GM18909 (cell line): ENCODE data around the gene CA6.
A peak's percentile ranks its signal among the peaks of the same experiment; 100 is the strongest.
"Not testable (repeated sequence)": the region's sequence is repeated elsewhere in the genome, so short reads cannot be mapped to it uniquely, and the experiment has no call there.

Experiments used
- ATAC-seq: cut with Tn5 transposase; IDR thresholded peaks from one replicate; pipeline ENCODE4 v1.9.1; 2021; ENCODE audit warnings: mild to moderate bottlenecking; ENCODE audit not compliant: unreplicated experiment, poor library complexity

The CA6 gene

GRCh38 chr1:8966606-8967005 is 20.9 kb downstream of the CA6 start:
- ATAC-seq = no peak

GRCh38 chr1:8968902-8969301 is 23.2 kb downstream of the CA6 start:
- ATAC-seq = not testable (repeated sequence)

- ATAC-seq = no peak
Measured at GRCh38 chr1:8969937-8970336, 24.3 kb downstream of the CA6 start.

- ATAC-seq = no peak
Measured at GRCh38 chr1:8970870-8971337, 25.2 kb downstream of the CA6 start.

GRCh38 chr1:8974551-8974950 is 28.9 kb downstream of the CA6 start:
- ATAC-seq = no peak

GRCh38 chr1:8976338-8976737 is 30.7 kb downstream of the CA6 start:
- ATAC-seq = no peak

- ATAC-seq = no peak
Measured at GRCh38 chr1:8976896-8977450, 31.3 kb downstream of the CA6 start.

- ATAC-seq = no peak
Measured at GRCh38 chr1:8980656-8981055, 35.0 kb downstream of the CA6 start.

- no peak for ATAC-seq
Measured at GRCh38 chr1:8981169-8981568, 35.5 kb downstream of the CA6 start.

- ATAC-seq = no peak
Measured at GRCh38 chr1:8984203-8984602, 38.5 kb downstream of the CA6 start.

GRCh38 chr1:8984990-8985389 is 39.3 kb downstream of the CA6 start:
- no peak for ATAC-seq

- ATAC-seq = no peak
Measured at GRCh38 chr1:8985915-8986813, 40.5 kb downstream of the CA6 start.

GRCh38 chr1:8986814-8987190 is 41.1 kb downstream of the CA6 start:
- ATAC-seq = no peak

GRCh38 chr1:8987881-8988617 is 42.4 kb downstream of the CA6 start:
- peak; percentile 48 for ATAC-seq

- no peak for ATAC-seq
Measured at GRCh38 chr1:8988618-8988967, 42.9 kb downstream of the CA6 start.

GRCh38 chr1:8989061-8989460 is 43.4 kb downstream of the CA6 start:
- no peak for ATAC-seq

GRCh38 chr1:8989821-8990220 is 44.2 kb downstream of the CA6 start:
- ATAC-seq = no peak

GRCh38 chr1:8992936-8993687 is 47.4 kb downstream of the CA6 start:
- ATAC-seq = no peak

GRCh38 chr1:8993962-8994675 is 48.5 kb downstream of the CA6 start:
- not testable (repeated sequence) for ATAC-seq
